ENCODE data around the gene SLF2.

DNA sequence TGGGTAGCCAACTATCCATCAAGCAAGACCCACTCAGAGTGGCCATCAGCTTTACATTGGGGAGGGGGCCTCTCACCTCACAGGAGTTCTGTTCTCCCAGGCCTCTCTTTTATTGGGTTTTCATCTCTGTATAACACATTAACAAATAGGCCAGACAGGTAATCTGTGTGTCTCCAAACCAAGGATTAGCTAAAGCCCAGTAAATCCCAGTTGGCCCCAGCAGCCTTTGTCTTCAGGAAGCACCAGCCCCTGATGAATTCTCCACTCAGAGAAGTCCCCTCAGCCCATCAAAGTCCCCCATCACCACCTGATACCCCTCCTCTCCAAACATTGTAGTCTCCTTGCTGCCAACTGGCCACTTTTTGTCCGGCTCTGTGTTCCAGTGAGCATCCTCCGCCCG lies 16.9 kb upstream of the SLF2 start:
- TF ChIP-seq POLR2AphosphoS5 (IDR thresholded peaks at IDR 0.05; ENCODE audit: low read depth, low read length) (no peak), SIN3A (IDR thresholded peaks at IDR 0.05; ENCODE audit: borderline replicate concordance, insufficient read depth, low read length) (no peak)
- TF ChIP-seq, protein P1, sequence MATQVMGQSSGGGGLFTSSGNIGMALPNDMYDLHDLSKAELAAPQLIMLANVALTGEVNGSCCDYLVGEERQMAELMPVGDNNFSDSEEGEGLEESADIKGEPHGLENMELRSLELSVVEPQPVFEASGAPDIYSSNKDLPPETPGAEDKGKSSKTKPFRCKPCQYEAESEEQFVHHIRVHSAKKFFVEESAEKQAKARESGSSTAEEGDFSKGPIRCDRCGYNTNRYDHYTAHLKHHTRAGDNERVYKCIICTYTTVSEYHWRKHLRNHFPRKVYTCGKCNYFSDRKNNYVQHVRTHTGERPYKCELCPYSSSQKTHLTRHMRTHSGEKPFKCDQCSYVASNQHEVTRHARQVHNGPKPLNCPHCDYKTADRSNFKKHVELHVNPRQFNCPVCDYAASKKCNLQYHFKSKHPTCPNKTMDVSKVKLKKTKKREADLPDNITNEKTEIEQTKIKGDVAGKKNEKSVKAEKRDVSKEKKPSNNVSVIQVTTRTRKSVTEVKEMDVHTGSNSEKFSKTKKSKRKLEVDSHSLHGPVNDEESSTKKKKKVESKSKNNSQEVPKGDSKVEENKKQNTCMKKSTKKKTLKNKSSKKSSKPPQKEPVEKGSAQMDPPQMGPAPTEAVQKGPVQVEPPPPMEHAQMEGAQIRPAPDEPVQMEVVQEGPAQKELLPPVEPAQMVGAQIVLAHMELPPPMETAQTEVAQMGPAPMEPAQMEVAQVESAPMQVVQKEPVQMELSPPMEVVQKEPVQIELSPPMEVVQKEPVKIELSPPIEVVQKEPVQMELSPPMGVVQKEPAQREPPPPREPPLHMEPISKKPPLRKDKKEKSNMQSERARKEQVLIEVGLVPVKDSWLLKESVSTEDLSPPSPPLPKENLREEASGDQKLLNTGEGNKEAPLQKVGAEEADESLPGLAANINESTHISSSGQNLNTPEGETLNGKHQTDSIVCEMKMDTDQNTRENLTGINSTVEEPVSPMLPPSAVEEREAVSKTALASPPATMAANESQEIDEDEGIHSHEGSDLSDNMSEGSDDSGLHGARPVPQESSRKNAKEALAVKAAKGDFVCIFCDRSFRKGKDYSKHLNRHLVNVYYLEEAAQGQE (IDR thresholded peaks at IDR 0.05; ENCODE audit: insufficient read depth in 1 of 2, low read depth in 2 of 2, low read length in 2 of 2) = no peak
